HG03521 (cell line): Measurements from ENCODE around the gene FBXL7.

Source experiments
- ATAC-seq: cut with Tn5 transposase; IDR thresholded peaks from one replicate; pipeline ENCODE4 v1.9.1; 2021; ENCODE audit warnings: mild to moderate bottlenecking, moderate library complexity; ENCODE audit not compliant: unreplicated experiment

Gene FBXL7

GRCh38 chr5:15797116-15797515 is 297.1 kb downstream of the FBXL7 start:
- no peak for ATAC-seq

DNA sequence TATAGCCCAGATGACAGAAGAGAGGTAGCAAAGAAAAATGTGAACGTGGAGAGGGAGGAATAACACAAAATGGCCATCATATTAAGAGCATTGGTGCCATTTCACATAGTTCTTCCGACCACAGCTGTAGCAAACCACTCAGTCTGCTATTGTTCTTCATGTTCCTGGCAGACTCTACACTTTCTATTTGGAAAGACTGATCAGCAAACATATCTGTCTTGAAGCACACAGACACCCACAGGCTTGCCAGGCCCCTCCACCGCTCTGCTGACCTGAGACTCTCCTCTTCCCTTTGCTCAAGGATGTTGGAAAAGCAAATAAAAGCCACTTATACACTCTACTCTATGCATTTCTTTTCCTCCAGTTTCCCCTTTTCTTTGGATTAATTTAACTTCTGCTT is 298.0 kb downstream of the FBXL7 start:
- no peak for ATAC-seq

DNA sequence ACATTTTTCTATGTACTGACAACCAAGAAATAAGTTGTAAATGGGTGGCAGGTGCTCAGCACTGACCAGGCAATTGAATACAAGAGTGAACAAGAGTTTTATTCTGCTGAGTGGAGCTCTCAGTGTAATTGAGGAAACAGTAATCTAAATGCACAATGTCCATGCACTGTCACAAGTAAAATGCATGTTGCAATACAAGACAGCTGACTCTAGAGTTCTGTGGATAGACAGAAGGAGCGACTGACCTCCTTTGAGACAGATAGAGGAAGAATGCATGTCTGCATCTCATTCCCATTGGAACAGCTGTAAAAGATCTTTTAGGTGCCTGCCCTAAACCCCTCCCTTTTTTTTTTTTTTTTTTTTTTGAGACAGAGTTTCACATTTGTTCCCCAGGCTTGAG is 299.0 kb downstream of the FBXL7 start:
- no peak for ATAC-seq

GRCh38 chr5:15799612-15800011 is 299.6 kb downstream of the FBXL7 start:
- ATAC-seq = no peak

DNA sequence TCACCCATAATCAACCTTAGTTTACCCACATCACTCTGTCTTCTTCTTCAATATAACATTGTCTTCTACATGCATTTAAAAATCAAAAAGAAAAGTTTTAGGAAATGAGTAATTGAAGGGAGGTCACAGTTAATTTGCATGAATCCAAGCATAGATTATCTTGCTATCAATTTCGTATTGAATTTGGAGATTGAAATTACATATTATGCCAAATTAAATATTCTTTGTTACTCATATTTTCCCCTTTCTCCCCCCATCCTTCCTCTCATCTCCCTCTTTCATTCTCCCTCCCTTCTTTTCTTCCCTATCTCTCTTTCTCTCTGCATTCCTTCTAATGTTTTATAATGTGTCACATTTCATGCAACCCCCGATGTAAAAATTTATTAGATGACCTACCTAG is 303.3 kb downstream of the FBXL7 start:
- no peak for ATAC-seq

- no peak for ATAC-seq
Measured at GRCh38 chr5:15806613-15807012, 306.6 kb downstream of the FBXL7 start.

DNA sequence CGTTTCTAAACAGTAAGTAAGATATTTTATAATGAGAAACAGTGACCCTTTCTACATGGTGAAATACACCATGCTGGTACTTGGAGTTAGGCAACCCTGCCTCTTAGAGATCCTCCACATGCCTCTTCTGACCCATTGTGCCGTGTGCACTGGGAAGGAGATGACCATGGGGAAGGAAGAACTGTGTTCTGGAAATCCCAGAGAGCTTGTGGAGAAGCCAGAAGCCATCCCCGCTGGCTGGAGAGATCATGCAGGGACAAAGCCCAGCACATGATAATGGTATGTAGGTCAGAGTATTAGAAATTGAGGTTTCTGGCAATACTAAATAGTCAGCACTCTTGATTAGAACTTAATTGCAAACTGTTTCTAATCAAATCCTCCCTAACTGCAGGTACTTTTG is 307.3 kb downstream of the FBXL7 start:
- no peak for ATAC-seq

DNA sequence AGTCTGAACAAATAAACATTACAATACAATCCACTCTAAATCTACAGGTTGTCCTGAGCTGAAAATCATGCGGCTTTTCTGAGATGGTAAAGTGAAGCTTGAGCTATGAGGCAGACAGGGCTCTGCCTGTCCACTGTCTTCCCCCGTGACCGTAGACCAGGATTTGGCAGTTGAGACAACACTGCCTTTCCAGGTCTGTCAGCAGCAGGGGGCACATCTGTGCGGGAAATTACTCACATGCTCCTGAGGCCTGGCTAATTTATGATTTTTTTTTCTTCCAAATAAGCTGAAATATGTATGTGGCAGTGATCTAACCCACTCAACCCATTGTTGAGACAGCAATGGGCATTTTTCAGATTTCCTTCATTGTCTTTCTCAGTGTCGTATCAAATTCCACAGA is 307.9 kb downstream of the FBXL7 start:
- no peak for ATAC-seq

DNA sequence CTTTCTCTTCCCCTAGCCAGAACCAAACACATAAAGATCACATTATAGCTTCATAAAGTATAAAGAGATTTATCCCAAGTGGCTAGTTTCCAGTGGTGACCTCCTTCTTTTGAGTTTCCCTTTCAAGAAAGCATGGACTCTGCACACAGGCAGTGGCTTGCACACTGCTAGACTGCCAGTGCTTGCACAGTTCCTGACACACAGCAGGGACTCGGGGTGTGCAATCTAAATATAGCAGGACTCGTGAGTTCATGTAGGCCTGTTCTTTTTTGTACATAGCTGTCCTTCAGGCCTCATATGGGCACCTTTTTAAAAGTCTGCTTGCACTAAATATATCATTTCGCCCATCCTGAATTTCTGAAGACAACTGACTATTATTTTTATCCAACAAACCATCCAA is 308.6 kb downstream of the FBXL7 start:
- no peak for ATAC-seq

DNA sequence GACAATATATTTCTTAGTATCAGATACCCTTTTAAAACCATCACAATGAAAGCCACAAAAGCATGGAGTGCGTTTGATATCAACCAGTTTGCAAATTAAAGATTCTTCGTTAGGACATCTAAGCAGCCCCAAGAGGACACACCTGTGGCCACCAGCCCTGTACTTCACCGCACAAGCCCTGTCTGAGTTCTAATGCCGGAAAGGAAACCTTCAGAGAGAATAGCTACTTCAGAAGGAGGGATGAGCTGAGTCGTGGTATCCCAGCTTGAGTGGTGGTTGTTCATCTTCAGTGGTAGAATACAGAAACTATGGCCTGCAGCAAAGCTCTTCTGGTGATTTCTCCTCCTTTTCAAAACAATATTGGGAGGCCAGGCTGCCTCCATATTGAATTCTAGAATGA is 319.6 kb downstream of the FBXL7 start:
- no peak for ATAC-seq

- ATAC-seq = no peak
Measured at GRCh38 chr5:15821506-15821905, 321.5 kb downstream of the FBXL7 start.

- ATAC-seq = no peak
Measured at GRCh38 chr5:15823398-15823797, 323.4 kb downstream of the FBXL7 start.

GRCh38 chr5:15827741-15828140 is 327.8 kb downstream of the FBXL7 start:
- no peak for ATAC-seq

DNA sequence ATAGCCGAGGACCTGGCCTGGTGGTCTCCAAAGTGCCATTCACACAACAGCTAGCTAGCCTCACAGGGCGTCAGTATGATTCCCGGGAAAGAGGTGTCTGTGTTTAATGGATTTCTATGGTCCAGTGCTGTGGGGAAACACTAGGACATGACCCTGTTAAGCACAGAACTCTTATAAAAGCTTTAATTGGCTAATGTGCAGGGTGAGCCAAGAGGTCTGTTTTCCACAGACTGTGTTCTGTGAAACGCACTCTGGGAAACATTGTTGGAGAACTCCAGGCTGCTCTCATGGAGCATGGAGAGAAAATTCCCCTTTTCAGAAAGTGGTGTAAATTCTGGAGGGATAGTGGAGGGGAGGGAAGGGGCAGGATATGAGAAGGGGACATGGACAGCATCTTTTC is 331.4 kb downstream of the FBXL7 start:
- ATAC-seq = no peak

DNA sequence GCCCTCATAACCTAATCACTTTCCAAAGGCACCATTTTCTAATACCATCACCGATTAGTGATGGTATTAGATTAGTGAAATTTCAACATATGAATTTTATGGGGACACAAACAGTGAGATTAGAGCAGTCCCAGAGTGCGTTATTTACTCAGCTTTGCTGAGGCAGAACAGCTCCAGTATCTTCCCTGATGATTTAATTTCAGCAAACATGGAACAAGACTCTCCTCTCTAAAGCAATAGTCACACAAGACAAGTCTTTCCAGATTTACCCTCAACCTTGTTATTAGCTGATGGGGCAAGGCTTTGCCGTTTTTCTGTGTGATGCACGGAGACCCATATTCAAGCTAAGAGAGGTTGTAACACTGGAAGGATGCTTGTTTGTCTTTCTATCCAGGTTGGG is 333.4 kb downstream of the FBXL7 start:
- no peak for ATAC-seq

- ATAC-seq = no peak
Measured at GRCh38 chr5:15834596-15835245, 334.7 kb downstream of the FBXL7 start.

GRCh38 chr5:15835514-15835913 is 335.5 kb downstream of the FBXL7 start:
- ATAC-seq = no peak

- ATAC-seq = no peak
Measured at GRCh38 chr5:15837551-15838289, 337.7 kb downstream of the FBXL7 start.

DNA sequence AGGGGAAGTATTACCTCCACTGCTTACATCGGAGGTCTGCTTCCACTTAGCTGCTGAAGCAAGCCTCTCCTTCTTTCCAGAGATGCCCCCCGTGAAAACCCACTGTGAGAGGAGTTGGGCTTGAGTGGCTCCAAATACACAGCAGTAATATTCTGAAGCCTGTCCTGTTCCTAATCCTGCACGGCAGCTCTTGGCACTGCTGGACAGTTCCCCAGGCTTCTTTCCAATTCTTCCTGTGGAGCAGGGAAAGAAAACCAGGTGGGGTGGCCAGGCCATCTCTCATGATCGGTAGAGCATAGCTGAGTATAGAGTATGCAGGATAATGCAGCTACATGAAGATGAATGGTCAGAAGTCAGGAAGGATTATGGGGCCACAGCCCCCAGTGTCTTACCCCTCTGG is 344.3 kb downstream of the FBXL7 start:
- no peak for ATAC-seq

- ATAC-seq = no peak
Measured at GRCh38 chr5:15844871-15845270, 344.9 kb downstream of the FBXL7 start.

GRCh38 chr5:15850536-15850935 is 350.6 kb downstream of the FBXL7 start:
- no peak for ATAC-seq

DNA sequence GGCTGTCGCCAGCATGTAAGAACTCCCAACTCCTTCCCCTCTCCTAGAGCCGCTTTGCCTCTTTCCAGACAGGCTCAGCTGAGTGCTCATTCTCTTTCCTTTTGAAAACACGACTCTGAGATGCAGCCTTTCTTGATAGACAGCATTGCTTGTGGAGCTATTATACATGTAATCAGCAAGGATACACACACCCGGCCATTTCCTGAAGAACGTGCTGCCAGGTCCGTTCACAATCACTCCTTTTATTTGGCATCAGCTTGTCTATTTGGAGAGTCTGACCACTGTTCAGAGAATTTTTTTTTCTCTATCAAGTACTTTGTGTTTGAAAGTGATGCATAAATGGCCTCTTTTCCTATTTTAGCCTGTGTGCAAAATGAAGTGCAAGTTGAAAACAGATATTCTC is 351.0 kb downstream of the FBXL7 start:
- ATAC-seq = no peak

DNA sequence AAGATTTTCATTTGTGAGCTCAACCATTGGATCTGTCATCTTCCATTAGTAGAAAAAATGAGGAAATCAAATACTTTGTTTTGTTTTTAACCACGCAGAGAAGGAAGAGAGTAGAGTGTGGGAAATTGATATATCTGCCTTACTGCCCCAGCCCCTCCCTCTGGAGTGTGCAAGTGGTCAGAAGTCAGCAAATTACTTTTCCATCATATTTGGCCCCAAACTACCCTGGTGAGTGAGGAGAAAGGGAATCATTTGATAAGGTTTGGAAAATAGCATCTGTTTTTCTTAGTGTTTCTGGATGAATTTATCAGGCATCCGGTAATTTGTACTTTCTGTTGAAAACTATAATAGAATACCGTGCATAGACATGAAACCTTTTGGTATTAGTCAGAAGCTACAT is 352.2 kb downstream of the FBXL7 start:
- ATAC-seq = no peak
